Uterus (tissue), 4 donors: ENCODE data around the gene TXK. TPM values are rescaled to one million over a fixed set of nuclear protein-coding genes. Genes with fewer than 3 reads are reported as not detected.

ENCODE experiments used
- DNase-seq, 2 donors: peaks; one replicate each; pipeline ENCODE4 v3.0.0-alpha.2; 2019 to 2020
- H3K27ac ChIP-seq, 2 donors: fragments of 200-600 bp; sonication (generic); 1 replicate in 1 of 2; 2 replicates in 1 of 2; pipeline ENCODE4 v1.5.1; 2016 to 2018
- H3K27me3 ChIP-seq, 2 donors: fragments of 200-600 bp; sonication (generic); one replicate each; pipeline ENCODE4 v1.5.1; 2018 to 2019; ENCODE audit warnings: control low read depth in 1 of 2
- H3K36me3 ChIP-seq, 2 donors: fragments of 200-600 bp; sonication (generic); one replicate each; pipeline ENCODE4 v1.5.1; 2019; ENCODE audit warnings: control low read depth in 1 of 2
- H3K4me1 ChIP-seq, 2 donors: fragments of 200-600 bp; sonication (generic); one replicate each; pipeline ENCODE4 v1.5.1; 2018 to 2019; ENCODE audit warnings: control low read depth in 1 of 2
- H3K4me3 ChIP-seq, 2 donors: fragments of 200-600 bp; sonication (generic); 1 replicate in 1 of 2; 2 replicates in 1 of 2; pipeline ENCODE4 v1.5.1; 2018 to 2019; ENCODE audit warnings: mild to moderate bottlenecking in 1 of 2
- H3K9me3 ChIP-seq, 2 donors: fragments of 200-600 bp; sonication (generic); one replicate each; pipeline ENCODE4 v1.5.1; 2019; ENCODE audit warnings: control low read depth in 1 of 2
- POLR2A ChIP-seq, 2 donors: fragments of 450-650 bp; IDR thresholded peaks; one replicate each; pipeline ENCODE4 v1.6.1; 2016; ENCODE audit warnings: antibody characterized with exemption in 2 of 2, mild to moderate bottlenecking in 1 of 2, moderate library complexity in 1 of 2
- intact Hi-C: fragments of 100-400 bp; cut with DNase I; formaldehyde crosslinking; loops from one replicate; pipeline ENCODE4 v1.15.1; 2023; ENCODE audit warnings: low total_unique reads
- small RNA-seq: library from RNA; depleted of rRNA; stranded (forward); fragments of <200 nt; gene quantifications from one replicate; pipeline ENCODE3, GENCODE V24; 2016
- total RNA-seq, 4 donors: library from RNA; depleted of rRNA in 3 of 4; stranded (reverse); fragments of >200 nt in 3 of 4; gene quantifications; one replicate each; pipeline versions ENCODE4 v1.1.0 to v1.2.4, GENCODE V29; 2014 to 2023
- TF ChIP-seq, protein P1 (sequence below), 4 experiments: fragments of 200-600 bp in 2 of 4; fragments of 450-650 bp in 2 of 4; sonication (generic) in 2 of 4; IDR thresholded peaks; one replicate each; pipeline ENCODE4 v1.5.1; 2016 to 2019; ENCODE audit warnings: antibody characterized with exemption in 4 of 4, mild to moderate bottlenecking in 2 of 4, moderate library complexity in 1 of 4
- donor health status: DM: yes; HTN: yes; CAD: no.

TXK gene
- total RNA-seq, 4 donors from 2014 or later = 1.3 to 6.4 (median 3.1) TPM; not detected in 1

- H3K36me3 ChIP-seq = no peaks in the 10 kb centered on the region
- DNase-seq = peak; percentile 25 to 30
- TF ChIP-seq, protein P1, sequence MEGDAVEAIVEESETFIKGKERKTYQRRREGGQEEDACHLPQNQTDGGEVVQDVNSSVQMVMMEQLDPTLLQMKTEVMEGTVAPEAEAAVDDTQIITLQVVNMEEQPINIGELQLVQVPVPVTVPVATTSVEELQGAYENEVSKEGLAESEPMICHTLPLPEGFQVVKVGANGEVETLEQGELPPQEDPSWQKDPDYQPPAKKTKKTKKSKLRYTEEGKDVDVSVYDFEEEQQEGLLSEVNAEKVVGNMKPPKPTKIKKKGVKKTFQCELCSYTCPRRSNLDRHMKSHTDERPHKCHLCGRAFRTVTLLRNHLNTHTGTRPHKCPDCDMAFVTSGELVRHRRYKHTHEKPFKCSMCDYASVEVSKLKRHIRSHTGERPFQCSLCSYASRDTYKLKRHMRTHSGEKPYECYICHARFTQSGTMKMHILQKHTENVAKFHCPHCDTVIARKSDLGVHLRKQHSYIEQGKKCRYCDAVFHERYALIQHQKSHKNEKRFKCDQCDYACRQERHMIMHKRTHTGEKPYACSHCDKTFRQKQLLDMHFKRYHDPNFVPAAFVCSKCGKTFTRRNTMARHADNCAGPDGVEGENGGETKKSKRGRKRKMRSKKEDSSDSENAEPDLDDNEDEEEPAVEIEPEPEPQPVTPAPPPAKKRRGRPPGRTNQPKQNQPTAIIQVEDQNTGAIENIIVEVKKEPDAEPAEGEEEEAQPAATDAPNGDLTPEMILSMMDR (IDR thresholded peaks at IDR 0.05) = no peak
- no peak for TF ChIP-seq POLR2A (IDR thresholded peaks at IDR 0.05)
- intact Hi-C loops = no loop called here
- no peaks in the 10 kb centered on the region for H3K9me3 ChIP-seq
- peak overlapping the region; percentile 17 to 46 for H3K4me3 ChIP-seq
- no peaks in the 10 kb centered on the region for H3K27me3 ChIP-seq
- H3K27ac ChIP-seq = no peak overlapping the region
- H3K4me1 ChIP-seq = peaks cover 0 to 3% of the 10 kb centered on the region in 2 donors
Observed at GRCh38 chr4:48017108-48017571, 116.9 kb downstream of the TXK start.

Small RNAs within 50 kb of the gene (small RNA-seq; reads per million reads assigned to genes)
- gene RF00019 (not detected), gene RF00026 (not detected), gene RNU6-838P (not detected)

Other genes starting within 250 kb of the TXK start
- 10 to 100 TPM in 3 of 4 donors, 1 to 10 TPM in 1; 5.9 to 24.9 (median 19.6) TPM for gene NFXL1, start 219.7 kb downstream of the TXK start, total RNA-seq
- 1 to 10 TPM in 1 of 4 donors, under 1 TPM in 2, not detected in 1; 0.27 to 4.1 (median 0.55) TPM for gene CNGA1, start 117.6 kb downstream of the TXK start, total RNA-seq
- 1 to 10 TPM in 1 of 4 donors, under 1 TPM in 1, not detected in 2; 0.55 to 1.2 TPM for gene NIPAL1, start 117.5 kb downstream of the TXK start, total RNA-seq
- gene TEC, start 135.6 kb upstream of the TXK start, total RNA-seq = 1 to 10 TPM in 3 of 4 donors, under 1 TPM in 1; under 0.01 to 6.8 (median 2.6) TPM
- 100 to 1,000 TPM in 1 of 4 donors, 10 to 100 TPM in 3; 20.0 to 120 (median 62.0) TPM for gene SLAIN2, start 207.3 kb upstream of the TXK start, total RNA-seq